SU-DHL-6 (cell line): ENCODE data around the gene C2orf15.

ENCODE experiments used
- CTCF ChIP-seq: fragments of 200-600 bp; sonication (generic); IDR thresholded peaks from one replicate; pipeline ENCODE4 v1.5.1; 2017; ENCODE audit warnings: antibody characterized with exemption, mild to moderate bottlenecking, low read length, moderate library complexity; ENCODE audit not compliant: insufficient read depth, poor library complexity, severe bottlenecking
- EZH2phosphoT487 ChIP-seq: fragments of 200-600 bp; sonication (generic), shearing (Covaris generic); conservative IDR thresholded peaks from 2 replicates; pipeline ENCODE4 v1.6.1; 2018; ENCODE audit warnings: mild to moderate bottlenecking, antibody characterized with exemption, low read length, moderate library complexity, mixed read lengths

DNA sequence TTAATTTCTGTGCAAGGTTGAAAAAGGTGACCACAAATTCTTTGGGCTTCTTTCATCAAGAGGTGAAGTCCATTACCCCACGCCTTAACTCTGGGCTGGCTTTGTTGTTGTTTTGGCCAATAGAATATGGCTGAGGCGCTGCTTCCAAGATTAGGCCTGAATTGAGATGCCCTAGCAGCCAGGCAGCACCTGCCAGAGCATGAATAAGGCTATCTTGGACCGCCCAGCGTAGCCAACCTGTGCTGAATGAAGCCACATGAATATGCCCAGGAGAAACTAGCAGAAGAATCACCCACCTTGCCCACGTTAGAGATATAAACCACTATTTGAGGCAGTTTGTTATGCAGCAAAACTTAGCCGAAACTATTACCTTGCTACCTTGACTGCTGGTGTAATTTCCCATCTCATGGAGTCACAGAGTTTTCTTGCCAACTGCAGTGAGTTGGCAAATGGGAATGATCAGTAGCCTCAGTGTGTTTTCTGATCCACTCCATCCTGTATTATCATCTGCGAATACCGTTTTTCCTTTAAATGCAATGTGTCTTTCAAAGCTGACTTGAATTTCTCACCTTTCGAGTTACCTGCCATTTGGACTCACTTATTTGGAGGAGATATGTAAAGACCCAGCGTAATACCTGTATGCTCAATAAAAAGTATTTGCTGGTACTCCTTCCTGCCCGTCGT is 12.6 kb downstream of the C2orf15 start:
- TF ChIP-seq CTCF = no peak
- no peak for TF ChIP-seq EZH2phosphoT487
